Measurements from ENCODE around the gene FYN.

Gene FYN

GRCh38 chr6:111673937-111674336 is 199.3 kb downstream of the FYN start:
- no peak for DNase-seq

GRCh38 chr6:111673532-111673931 is 199.7 kb downstream of the FYN start:
- DNase-seq, result no peak

GRCh38 chr6:111672761-111673450 is 200.3 kb downstream of the FYN start:
- DNase-seq, result no peak

GRCh38 chr6:111669326-111669725 is 203.9 kb downstream of the FYN start:
- no peak for DNase-seq

GRCh38 chr6:111668410-111668809 is 204.8 kb downstream of the FYN start:
- DNase-seq, result no peak

- DNase-seq, result no peak
Observed at GRCh38 chr6:111667931-111668330, 205.3 kb downstream of the FYN start.

GRCh38 chr6:111666847-111667246 is 206.4 kb downstream of the FYN start:
- DNase-seq, result no peak

GRCh38 chr6:111664565-111665030 is 208.7 kb downstream of the FYN start:
- DNase-seq, result no peak

- peak; percentile 37 for DNase-seq
Observed at GRCh38 chr6:111663692-111664564, 209.3 kb downstream of the FYN start.

- peak; percentile 37 for DNase-seq
Observed at GRCh38 chr6:111662794-111663593, 210.3 kb downstream of the FYN start.

GRCh38 chr6:111662072-111662793 is 211.0 kb downstream of the FYN start:
- DNase-seq, result no peak

- DNase-seq, result no peak
Observed at GRCh38 chr6:111661541-111662061, 211.7 kb downstream of the FYN start.

GRCh38 chr6:111660531-111660930 is 212.7 kb downstream of the FYN start:
- DNase-seq, result no peak

GRCh38 chr6:111658462-111659154 is 214.6 kb downstream of the FYN start:
- no peak for DNase-seq

GRCh38 chr6:111657146-111657545 is 216.1 kb downstream of the FYN start:
- no peak for DNase-seq

GRCh38 chr6:111653979-111654378 is 219.3 kb downstream of the FYN start:
- DNase-seq, result no peak

- no peak for DNase-seq
Observed at GRCh38 chr6:111653434-111653833, 219.8 kb downstream of the FYN start.

GRCh38 chr6:111652156-111652555 is 221.1 kb downstream of the FYN start:
- DNase-seq, result no peak

- DNase-seq, result no peak
Observed at GRCh38 chr6:111651185-111652034, 221.8 kb downstream of the FYN start.

- DNase-seq, result no peak
Observed at GRCh38 chr6:111650049-111650448, 223.2 kb downstream of the FYN start.

GRCh38 chr6:111648100-111648499 is 225.2 kb downstream of the FYN start:
- no peak for DNase-seq

Measured in midbrain (tissue), 1 donor.